ENCODE results near the gene SIRT5. TPM values are rescaled to one million over a fixed set of nuclear protein-coding genes. Genes with fewer than 3 reads are reported as not detected.

SIRT5 gene
- total RNA-seq, 1 experiment from 2014 or later: 14.3 TPM

- H2AFZ ChIP-seq (ENCODE audit: low read length): no peak overlapping the region
- no peak overlapping the region for H2BK20ac ChIP-seq (ENCODE audit: low read depth, low read length, poor library complexity, severe bottlenecking)
- no peak overlapping the region for H3K56ac ChIP-seq (ENCODE audit: insufficient read length, low read depth, low read length)
- peak overlapping the region; percentile 88 for H3K9ac ChIP-seq (ENCODE audit: extremely low read depth, insufficient read length, low read length)
- H2BK120ac ChIP-seq (ENCODE audit: low read depth, low read length, poor library complexity, severe bottlenecking): no peak overlapping the region
- peak overlapping the region; percentile 61 for H3K4me2 ChIP-seq (ENCODE audit: insufficient read depth, insufficient read length, low read length)
- TF ChIP-seq CTCF (conservative IDR thresholded peaks at IDR 0.05): no peak
- no peak overlapping the region for H2BK5ac ChIP-seq (ENCODE audit: insufficient read length, low read length)
- H2BK15ac ChIP-seq (ENCODE audit: low read depth, low read length): no peak overlapping the region
- H3K79me2 ChIP-seq (ENCODE audit: insufficient read depth, low read length): peaks cover 4% of the 10 kb centered on the region; the same call in 1 of the 2 replicates
- WGBS (ENCODE audit: extremely low coverage, insufficient read length, low lambda C conversion rate): no CpG with 5 or more reads among the region's 38 CpGs
- no peak overlapping the region for H3T11ph ChIP-seq (ENCODE audit: low read length)
- peak overlapping the region; percentile 31 for H4K5ac ChIP-seq (ENCODE audit: insufficient read length, low read depth, low read length)
- H3K27me3 ChIP-seq (ENCODE audit: insufficient read depth, low read length): no peaks in the 10 kb centered on the region
- no peak overlapping the region for H4K8ac ChIP-seq (replicated peaks; ENCODE audit: insufficient read length, low read depth, low read length)
- Mint-ChIP-seq H3K4me3 (peak overlapping the region; percentile 99 to 100), H3K27ac (peak overlapping the region in 2 of 3 experiments; percentile 91 to 97; a peak in 5 of 7 replicates), H3K4me1 (peaks cover 18 to 24% of the 10 kb centered on the region in 2 experiments), H3K36me3 (ENCODE audit: insufficient read depth in 1 of 3, low read depth in 3 of 3) (peaks cover 7 to 41% (median 26%) of the 10 kb centered on the region in 3 experiments; a peak in 6 of 7 replicates), H3K9me3 (no peaks in the 10 kb centered on the region; a peak in 1 of 5 replicates), H3K27me3 (ENCODE audit: low read depth) (peaks cover 3% of the 10 kb centered on the region; the same call in 1 of the 2 replicates)
- peaks cover 8% of the 10 kb centered on the region for H3K23me2 ChIP-seq (ENCODE audit: insufficient read length, low read depth, low read length, poor library complexity, severe bottlenecking)
- peaks cover 3% of the 10 kb centered on the region for H3K79me1 ChIP-seq (ENCODE audit: insufficient read depth, low read depth, low read length, poor library complexity, severe bottlenecking)
- no peak overlapping the region for H2BK12ac ChIP-seq (ENCODE audit: insufficient read length, low read depth, low read length)
- H3K27ac ChIP-seq (ENCODE audit: insufficient read length, low read depth, low read length): no peak overlapping the region
- no peak overlapping the region for H3K23ac ChIP-seq (ENCODE audit: insufficient read length, low read depth, low read length)
- H2AK5ac ChIP-seq (ENCODE audit: insufficient read length, low read length): no peak overlapping the region
- H3K14ac ChIP-seq (ENCODE audit: insufficient read depth, low read length): peak overlapping the region; percentile 69
- DNase-seq: no peak
- H3K9me3 ChIP-seq (ENCODE audit: control insufficient read depth, low read depth, low read length): no peaks in the 10 kb centered on the region
- no peak overlapping the region for H3K4ac ChIP-seq (ENCODE audit: low read depth, low read length)
- no peaks in the 10 kb centered on the region for H3K4me1 ChIP-seq (ENCODE audit: insufficient read depth, low read length)
- no peaks in the 10 kb centered on the region for H4K20me1 ChIP-seq (ENCODE audit: control insufficient read depth, insufficient read depth, insufficient read length)
- no peak overlapping the region for H4K91ac ChIP-seq (ENCODE audit: insufficient read length, low read depth, low read length)
- peak overlapping the region; percentile 85 for H3K18ac ChIP-seq (ENCODE audit: insufficient read length, low read depth, low read length)
These were observed 39.9 kb downstream of the SIRT5 start for GRCh38 chr6:13614126-13614925.
